GM21723 (cell line): ENCODE data around the gene RPL11.
"Not testable (repeated sequence)": the region's sequence is repeated elsewhere in the genome, so short reads cannot be mapped to it uniquely, and the experiment has no call there.

Source experiments
- ATAC-seq: cut with Tn5 transposase; IDR thresholded peaks from one replicate; pipeline ENCODE4 v1.9.1; 2021; ENCODE audit warnings: mild to moderate bottlenecking, moderate library complexity; ENCODE audit not compliant: unreplicated experiment

Gene RPL11

DNA sequence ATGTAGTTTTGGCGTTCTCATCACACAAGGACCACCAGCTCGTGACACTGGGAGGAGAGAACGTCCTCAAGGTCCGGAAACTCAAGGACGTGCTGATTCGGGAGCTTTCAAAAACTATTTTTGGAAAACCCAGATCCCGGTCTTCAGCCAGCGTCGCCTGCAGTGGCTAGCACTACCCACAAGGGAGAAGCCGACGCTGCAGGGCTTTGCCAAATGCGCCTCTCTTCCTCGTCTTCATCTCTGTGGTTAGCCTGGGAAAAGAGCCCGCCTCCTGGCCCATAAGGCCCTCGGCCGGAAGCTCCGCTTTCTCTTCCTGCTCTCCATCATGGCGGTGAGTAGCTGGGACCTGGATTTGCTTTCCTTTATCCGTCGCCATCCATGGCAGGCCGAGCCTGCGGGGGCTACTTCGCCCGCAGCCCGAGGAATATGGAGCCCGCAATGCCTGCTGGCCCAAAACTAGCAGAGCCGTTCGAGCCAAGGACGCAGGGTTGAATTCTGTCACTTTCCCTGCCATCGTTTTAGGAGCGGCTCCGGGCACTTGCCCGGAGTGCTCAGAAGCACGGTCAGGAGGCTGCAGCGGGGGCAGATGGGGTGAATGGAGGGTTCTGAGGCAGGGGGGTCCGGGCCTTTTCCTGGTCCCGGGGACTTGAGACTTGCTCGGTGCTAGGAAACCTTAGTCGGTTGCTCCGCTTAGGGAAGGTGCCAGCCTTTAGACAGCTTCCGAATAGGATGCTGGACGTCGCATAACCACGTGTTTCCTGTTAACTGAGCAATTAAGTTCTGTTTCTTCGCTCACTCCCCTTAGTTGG, at the start of gene RPL11:
RPL11 (plus strand) TSS at position 308 of the 809 bp plus-strand sequence; CDS start at position 326, 18 bp downstream.
- peak; percentile 91 for ATAC-seq

DNA sequence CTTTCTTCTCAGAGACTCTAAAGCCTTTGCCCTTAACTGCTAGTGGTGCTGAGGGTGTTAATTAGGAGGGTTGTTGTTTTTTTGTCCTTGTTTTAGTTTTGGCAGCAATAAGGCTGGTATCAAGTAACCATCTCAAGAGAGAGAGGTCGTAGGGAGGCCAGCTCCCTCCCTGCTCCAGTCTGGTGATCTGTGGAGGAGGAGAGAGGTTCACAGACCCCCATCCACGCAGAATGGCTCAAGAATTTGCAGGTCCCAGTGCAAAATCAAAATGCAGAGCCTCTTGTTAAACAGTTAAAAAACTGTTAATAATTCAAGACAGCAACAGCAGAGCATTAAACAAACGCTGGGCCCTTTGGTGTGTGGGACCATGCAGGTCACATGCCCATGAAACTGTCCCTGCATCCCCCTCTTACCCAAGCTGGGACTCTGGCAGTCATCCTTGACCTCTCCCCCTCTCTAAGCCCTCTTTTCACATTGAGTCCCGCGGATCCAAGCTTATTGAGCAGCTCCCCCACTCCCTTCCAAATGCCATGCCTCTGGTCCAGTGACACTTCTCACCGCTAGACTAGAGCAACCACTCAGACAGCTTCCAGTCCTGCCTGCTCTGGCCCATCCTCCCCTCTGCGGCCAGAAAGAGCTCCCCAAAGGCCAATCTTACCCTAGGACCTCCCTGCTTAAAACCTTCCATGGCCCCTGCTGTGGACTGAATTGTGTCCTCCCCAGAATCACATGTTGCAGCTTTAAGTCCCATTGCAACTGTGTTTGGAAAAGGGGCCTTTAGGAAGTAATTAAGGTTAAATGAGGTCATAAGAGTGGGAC, 47.7 kb upstream of the RPL11 start:
- ATAC-seq: no peak

- ATAC-seq: no peak
Measured at GRCh38 chr1:23644555-23644866, 47.1 kb upstream of the RPL11 start.

DNA sequence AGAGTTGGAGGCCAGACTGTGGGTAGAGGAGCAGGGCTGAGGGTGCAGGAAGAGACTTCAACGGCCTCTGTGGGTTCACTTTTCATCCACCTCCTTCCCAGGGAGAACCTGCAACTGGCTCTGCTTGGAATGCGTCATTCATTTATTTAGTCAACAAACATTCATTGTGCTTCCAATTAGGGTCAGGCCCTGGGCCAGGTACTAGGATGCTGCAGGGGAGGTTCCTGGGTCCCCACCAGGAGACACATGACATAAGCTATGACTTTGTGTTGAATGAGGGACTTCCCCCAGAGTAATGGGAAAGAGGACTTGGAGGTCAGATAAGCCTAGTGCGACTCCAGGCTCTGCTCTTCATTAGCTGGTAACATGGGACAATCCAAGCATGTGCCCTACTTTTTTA, 46.3 kb upstream of the RPL11 start:
- ATAC-seq: no peak

DNA sequence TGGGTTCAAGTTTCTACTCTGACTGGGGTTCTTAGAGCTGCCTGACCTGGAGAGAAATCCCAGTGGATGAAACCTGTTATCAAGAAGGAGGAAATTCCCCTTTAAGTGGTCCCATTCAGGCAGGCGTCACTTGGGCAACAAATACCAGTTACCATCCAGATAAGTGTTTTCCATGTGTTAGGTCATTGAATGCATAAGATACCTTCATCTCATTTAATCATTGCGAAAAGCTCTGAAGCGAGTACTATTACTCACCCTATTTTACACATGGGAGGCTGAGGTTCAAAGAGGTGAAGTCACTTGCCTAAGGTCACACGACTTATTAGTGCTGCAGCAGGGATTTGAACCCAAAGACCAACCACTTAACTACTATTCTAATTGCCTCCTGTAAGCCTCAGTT, 45.5 kb upstream of the RPL11 start:
- no peak for ATAC-seq

- ATAC-seq: no peak
Measured at GRCh38 chr1:23646541-23646940, 45.1 kb upstream of the RPL11 start.

DNA sequence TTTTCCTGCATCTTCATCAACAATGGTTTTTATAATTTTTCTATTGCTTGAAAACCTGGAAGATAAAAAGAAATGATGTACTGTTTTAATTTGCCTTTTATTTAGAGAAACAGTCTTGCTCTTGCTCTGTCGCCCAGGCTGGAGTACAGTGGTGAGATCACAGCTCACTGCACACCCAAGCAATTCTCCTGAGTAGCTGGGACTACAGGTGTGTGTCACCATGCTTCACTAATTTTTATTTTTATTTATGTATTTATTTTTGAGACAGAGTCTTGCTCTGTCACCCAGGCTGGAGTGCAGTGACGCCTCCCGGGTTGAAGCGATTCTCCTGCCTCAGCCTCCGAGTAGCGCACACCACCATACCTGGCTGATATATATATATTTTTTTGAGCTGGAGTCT, 43.0 kb upstream of the RPL11 start:
- no peak for ATAC-seq

GRCh38 chr1:23649157-23649556, 42.4 kb upstream of the RPL11 start:
- ATAC-seq: not testable (repeated sequence)

- no peak for ATAC-seq
Measured at GRCh38 chr1:23650344-23650990, 41.1 kb upstream of the RPL11 start.

- no peak for ATAC-seq
Measured at GRCh38 chr1:23651069-23651808, 40.4 kb upstream of the RPL11 start.

DNA sequence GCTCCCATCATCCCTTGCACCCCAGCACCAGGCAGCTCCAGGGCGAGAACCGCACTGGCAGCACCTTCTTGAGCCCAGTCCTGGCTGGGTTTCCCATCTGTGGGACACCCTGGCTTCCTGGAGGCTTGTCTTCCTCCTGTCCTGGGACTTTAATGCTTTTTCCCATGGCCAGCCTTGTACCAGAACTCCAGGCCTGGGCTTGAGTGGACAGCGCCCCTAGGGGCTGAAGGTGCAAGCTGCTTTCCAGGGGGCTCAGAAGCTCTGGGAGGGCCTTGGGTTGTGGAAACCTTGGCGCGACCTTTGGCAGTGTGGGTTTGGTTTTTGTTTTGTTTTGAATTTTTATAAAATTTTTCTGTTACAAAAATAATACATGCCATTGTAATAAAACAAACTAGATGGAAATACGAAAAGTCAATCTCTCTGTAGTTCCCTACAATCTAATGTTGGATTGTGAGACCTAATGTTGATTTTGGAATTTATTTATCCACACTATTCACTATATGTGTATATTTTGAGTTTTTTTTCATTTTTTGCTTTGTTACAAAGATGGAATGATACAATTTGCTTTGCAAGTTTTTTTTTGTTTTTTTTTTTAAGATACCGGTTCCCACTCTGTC, 33.8 kb upstream of the RPL11 start:
- no peak for ATAC-seq

DNA sequence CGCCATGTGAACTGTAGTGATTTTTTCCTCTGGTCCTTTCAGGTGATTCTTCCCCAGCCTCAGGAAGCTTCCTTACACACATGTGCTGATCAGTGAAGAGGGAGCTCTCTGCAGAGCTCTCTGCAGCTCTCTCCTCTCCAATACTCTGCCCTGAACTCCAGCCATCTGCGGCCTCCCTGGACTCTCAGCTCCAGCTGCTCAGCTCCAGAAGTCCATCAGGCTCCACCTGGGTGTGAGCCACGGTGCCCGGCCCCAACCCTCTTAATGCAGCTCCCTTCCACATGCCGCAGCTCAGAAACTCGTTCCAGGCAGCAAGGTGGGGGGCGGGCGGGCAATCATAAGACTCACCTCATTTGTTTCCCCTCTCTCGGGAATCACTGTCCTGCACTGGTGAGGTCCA, 30.9 kb upstream of the RPL11 start:
- ATAC-seq: no peak

DNA sequence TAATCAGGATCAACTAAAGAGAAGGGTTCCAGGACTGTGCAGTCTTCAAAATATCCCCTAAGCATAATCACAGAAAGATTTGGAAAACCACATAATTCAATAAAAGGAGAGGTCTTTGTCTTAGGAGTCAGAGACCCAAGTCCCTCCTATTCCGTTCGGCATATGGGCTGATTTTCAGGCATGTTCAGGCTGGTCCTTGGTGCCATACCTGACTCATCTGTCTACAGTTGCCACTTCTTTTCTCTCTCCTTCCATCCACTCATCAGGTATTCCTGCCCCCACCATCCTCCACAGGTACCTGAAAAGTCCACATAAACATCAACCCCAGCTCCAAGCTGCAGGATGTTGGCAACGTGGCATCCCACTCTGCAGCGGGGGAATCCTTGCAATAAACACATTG, 29.7 kb upstream of the RPL11 start:
- ATAC-seq: no peak

- ATAC-seq: no peak
Measured at GRCh38 chr1:23664837-23665795, 26.5 kb upstream of the RPL11 start.

DNA sequence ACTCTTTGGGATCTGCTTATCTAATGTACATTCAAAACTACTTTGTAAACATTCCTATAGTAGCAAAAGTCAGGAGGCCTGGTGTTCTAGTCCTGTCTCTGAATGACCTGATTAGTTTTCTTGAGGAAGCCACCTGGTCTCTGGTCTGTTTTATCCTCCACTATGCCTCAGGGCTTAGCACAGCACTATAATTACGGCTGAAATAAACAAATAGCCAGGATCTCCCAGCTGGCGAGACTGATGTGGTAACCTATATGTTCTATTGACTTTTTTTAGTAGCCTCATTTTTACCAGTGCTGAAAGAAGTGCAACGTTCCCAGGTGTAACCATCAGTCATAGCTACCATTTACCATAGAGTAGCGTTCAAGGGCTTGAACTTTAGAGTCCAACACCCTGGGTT, 24.2 kb upstream of the RPL11 start:
- ATAC-seq: no peak

- no peak for ATAC-seq
Measured at GRCh38 chr1:23670709-23671108, 20.9 kb upstream of the RPL11 start.

- ATAC-seq: no peak
Measured at GRCh38 chr1:23673086-23673813, 18.4 kb upstream of the RPL11 start.

- ATAC-seq: no peak
Measured at GRCh38 chr1:23679815-23680214, 11.8 kb upstream of the RPL11 start.

DNA sequence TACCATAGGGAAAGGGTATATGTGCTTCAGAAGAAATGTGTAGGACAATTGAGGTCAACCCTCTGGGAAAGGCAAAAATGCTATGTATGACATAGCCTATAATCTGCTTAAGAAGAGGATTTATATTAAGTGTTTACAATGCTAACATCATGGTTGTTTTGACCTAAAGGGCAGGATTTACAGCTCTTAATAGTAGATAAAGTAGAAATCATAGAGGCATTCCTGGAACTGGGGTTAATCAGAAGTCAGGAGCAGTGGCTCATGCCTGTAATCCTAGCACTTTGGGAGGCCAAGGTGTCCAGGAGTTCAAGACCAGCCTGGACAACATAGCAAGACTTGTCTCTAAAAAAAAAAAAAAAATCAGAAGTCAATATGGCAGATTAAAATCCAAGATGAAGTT, 8.7 kb upstream of the RPL11 start:
- ATAC-seq: no peak
